Spinal cord (tissue), 10 donors: ENCODE results near the gene DPH3. TPM values are rescaled to one million over a fixed set of nuclear protein-coding genes. Genes with fewer than 3 reads are reported as not detected.

Experiments used
- DNase-seq, 6 donors: peaks; one replicate each; pipeline versions ENCODE4 v3.0.0 to v3.0.0-alpha.2; 2013 to 2015; ENCODE audit warnings: low spot score in 6 of 6, low read depth in 4 of 6
- H3K27ac ChIP-seq: one replicate; pipeline ENCODE4 v1.5.1; 2013; ENCODE audit warnings: low read depth, low read length, control low read depth
- H3K27me3 ChIP-seq: one replicate; pipeline ENCODE4 v1.6.1; 2013; ENCODE audit warnings: low read length; ENCODE audit not compliant: control insufficient read depth, insufficient read depth
- H3K36me3 ChIP-seq: one replicate; pipeline ENCODE4 v1.6.1; 2013; ENCODE audit warnings: low read length; ENCODE audit not compliant: control insufficient read depth, insufficient read depth
- H3K4me1 ChIP-seq: one replicate; pipeline ENCODE4 v1.6.1; 2013; ENCODE audit warnings: low read length; ENCODE audit not compliant: control insufficient read depth, insufficient read depth
- H3K4me3 ChIP-seq: one replicate; pipeline ENCODE4 v1.5.1; 2013; ENCODE audit warnings: low read depth, low read length, control low read depth
- H3K9me3 ChIP-seq: one replicate; pipeline ENCODE4 v1.6.1; 2013; ENCODE audit warnings: low read length; ENCODE audit not compliant: control insufficient read depth, insufficient read depth
- WGBS: methylation state at CpG from one replicate; pipeline ENCODE4 v1.1.5; 2013; ENCODE audit warnings: missing lambda C conversion rate; ENCODE audit not compliant: insufficient coverage; 5-methylcytosine and 5-hydroxymethylcytosine counted together
- polyA plus RNA-seq, 2 donors: library from polyadenylated mRNA; unstranded; fragments of 120-200 nt; gene quantifications; one replicate each; pipeline ENCODE4 v1.2.1, GENCODE V29; 2013; ENCODE audit not compliant: insufficient read length in 2 of 2
- total RNA-seq, 2 donors: library from RNA; depleted of rRNA in 1 of 2; stranded (reverse); fragments of 120-200 nt in 1 of 2; fragments of >200 nt in 1 of 2; gene quantifications; one replicate each; pipeline versions ENCODE4 v1.2.3 to v1.2.4, GENCODE V29; 2013 to 2014
- donor health status: healthy.

Gene DPH3
- total and polyA plus RNA-seq, 4 donors, result 17.9 to 41.6 (median 35.5) TPM

- no peaks in the 10 kb centered on the region for H3K9me3 ChIP-seq
- peaks cover 4% of the 10 kb centered on the region for H3K36me3 ChIP-seq
- peak in 3 of 6 donors; percentile 32 to 83 (median 80) for DNase-seq
- peaks cover 13% of the 10 kb centered on the region for H3K4me1 ChIP-seq
- WGBS, result 58% methylated on average over 2 of the region's 2 CpGs
- no peaks in the 10 kb centered on the region for H3K27me3 ChIP-seq
- H3K27ac ChIP-seq, result no peak overlapping the region
- H3K4me3 ChIP-seq, result no peak overlapping the region
Observed at GRCh38 chr3:16304061-16305010, 39.6 kb upstream of the DPH3 start.

GRCh38 chr3:16303037-16303575, 38.4 kb upstream of the DPH3 start:
- 67% methylated on average over 1 of the region's 2 CpGs for WGBS
- Histone ChIP-seq H3K4me1 (peaks cover 18% of the 10 kb centered on the region), H3K27ac (no peak overlapping the region), H3K36me3 (peaks cover 4% of the 10 kb centered on the region), H3K27me3 (no peaks in the 10 kb centered on the region), H3K9me3 (no peaks in the 10 kb centered on the region), H3K4me3 (no peak overlapping the region)
- DNase-seq, result peak in 1 of 6 donors; percentile 37

- peaks cover 4% of the 10 kb centered on the region for H3K36me3 ChIP-seq
- peaks cover 19% of the 10 kb centered on the region for H3K4me1 ChIP-seq
- peak in 3 of 6 donors; percentile 33 to 88 (median 65) for DNase-seq
- H3K4me3 ChIP-seq, result no peak overlapping the region
- 20% methylated on average over 5 of the region's 6 CpGs for WGBS
- no peak overlapping the region for H3K27ac ChIP-seq
- no peaks in the 10 kb centered on the region for H3K9me3 ChIP-seq
- no peaks in the 10 kb centered on the region for H3K27me3 ChIP-seq
Observed at GRCh38 chr3:16302082-16302631, 37.4 kb upstream of the DPH3 start.

- H3K9me3 ChIP-seq, result no peaks in the 10 kb centered on the region
- H3K36me3 ChIP-seq, result peaks cover 4% of the 10 kb centered on the region
- no peak overlapping the region for H3K4me3 ChIP-seq
- peak in 1 of 6 donors; percentile 67 for DNase-seq
- H3K27ac ChIP-seq, result no peak overlapping the region
- no peaks in the 10 kb centered on the region for H3K27me3 ChIP-seq
- H3K4me1 ChIP-seq, result peaks cover 19% of the 10 kb centered on the region
- WGBS, result no CpG with 5 or more reads among the region's 6 CpGs
Observed at GRCh38 chr3:16301507-16301906, 36.8 kb upstream of the DPH3 start.

- no CpG with 5 or more reads among the region's 2 CpGs for WGBS
- no peaks in the 10 kb centered on the region for H3K9me3 ChIP-seq
- peaks cover 19% of the 10 kb centered on the region for H3K4me1 ChIP-seq
- no peaks in the 10 kb centered on the region for H3K27me3 ChIP-seq
- H3K27ac ChIP-seq, result no peak overlapping the region
- no peak overlapping the region for H3K4me3 ChIP-seq
- DNase-seq, result no peak
- H3K36me3 ChIP-seq, result peaks cover 4% of the 10 kb centered on the region
Observed at GRCh38 chr3:16300881-16301359, 36.2 kb upstream of the DPH3 start.

GRCh38 chr3:16300307-16300706, 35.6 kb upstream of the DPH3 start:
- 60% methylated on average over 1 of the region's 2 CpGs for WGBS
- Histone ChIP-seq H3K27ac (no peak overlapping the region), H3K4me1 (peaks cover 19% of the 10 kb centered on the region), H3K36me3 (peaks cover 4% of the 10 kb centered on the region), H3K4me3 (no peak overlapping the region), H3K27me3 (no peaks in the 10 kb centered on the region), H3K9me3 (no peaks in the 10 kb centered on the region)
- DNase-seq, result no peak

GRCh38 chr3:16299746-16300145, 35.0 kb upstream of the DPH3 start:
- DNase-seq, result no peak
- Histone ChIP-seq H3K4me1 (peaks cover 14% of the 10 kb centered on the region), H3K27me3 (no peaks in the 10 kb centered on the region), H3K27ac (no peak overlapping the region), H3K9me3 (no peaks in the 10 kb centered on the region), H3K36me3 (no peaks in the 10 kb centered on the region), H3K4me3 (no peak overlapping the region)
- 86% methylated on average over 1 of the region's 3 CpGs for WGBS

- 87% methylated on average over 4 of the region's 6 CpGs for WGBS
- H3K27ac ChIP-seq, result no peak overlapping the region
- no peaks in the 10 kb centered on the region for H3K9me3 ChIP-seq
- H3K4me3 ChIP-seq, result no peak overlapping the region
- H3K27me3 ChIP-seq, result no peaks in the 10 kb centered on the region
- no peaks in the 10 kb centered on the region for H3K36me3 ChIP-seq
- DNase-seq, result peak in 1 of 6 donors; percentile 48
- peaks cover 14% of the 10 kb centered on the region for H3K4me1 ChIP-seq
Observed at GRCh38 chr3:16298891-16299290, 34.1 kb upstream of the DPH3 start.

GRCh38 chr3:16297997-16298885, 33.5 kb upstream of the DPH3 start:
- no peak overlapping the region for H3K27ac ChIP-seq
- 50% methylated on average over 7 of the region's 9 CpGs for WGBS

More at GRCh38 chr3:16297997-16298885, 33.5 kb upstream of the DPH3 start:
- DNase-seq, result peak in 1 of 6 donors; percentile 76
- Histone ChIP-seq H3K36me3 (no peaks in the 10 kb centered on the region), H3K27me3 (no peaks in the 10 kb centered on the region), H3K9me3 (no peaks in the 10 kb centered on the region), H3K4me3 (no peak overlapping the region), H3K4me1 (peaks cover 14% of the 10 kb centered on the region)
